Peyer's patch (tissue), 4 donors: Measurements from ENCODE around the gene GLYAT.

Source experiments
- CTCF ChIP-seq, 6 experiments: fragments of 450-650 bp in 4 of 6; fragments of 200-600 bp in 2 of 6; sonication (generic) in 1 of 6; IDR thresholded peaks; one replicate each; pipeline ENCODE4 v1.5.1; 2017 to 2019; ENCODE audit warnings: antibody characterized with exemption in 6 of 6, mild to moderate bottlenecking in 3 of 6, moderate library complexity in 1 of 6
- POLR2A ChIP-seq, 2 donors: fragments of 450-650 bp; IDR thresholded peaks; one replicate each; pipeline ENCODE4 v1.5.1; 2017; ENCODE audit warnings: antibody characterized with exemption in 2 of 2, mild to moderate bottlenecking in 2 of 2, moderate library complexity in 2 of 2

DNA sequence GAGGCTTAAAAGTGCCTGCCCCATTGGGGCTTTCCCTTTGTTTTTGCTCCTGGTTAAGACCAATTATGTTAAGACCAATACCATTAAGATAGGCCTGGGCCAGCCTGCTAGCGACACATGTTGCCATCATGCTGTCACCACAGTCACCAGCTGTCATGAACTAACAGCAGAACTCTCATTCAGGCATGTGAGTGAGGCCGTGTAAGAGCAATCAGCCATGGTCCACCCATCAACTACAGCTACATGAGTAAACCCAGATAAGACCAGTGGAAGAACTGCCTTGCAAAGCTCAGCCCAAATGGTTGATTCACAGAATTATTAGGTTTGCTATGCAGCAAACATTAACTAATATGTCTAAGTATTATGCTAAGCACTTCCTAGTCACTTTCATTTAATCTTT lies 19.9 kb downstream of the GLYAT start:
- TF ChIP-seq CTCF (IDR thresholded peaks at IDR 0.05), result no peak
- no peak for TF ChIP-seq POLR2A (IDR thresholded peaks at IDR 0.05)
